ENCODE measurements around the gene PYCR2.

GRCh38 chr1:225941187-225941941, 17.3 kb upstream of the PYCR2 start, which contains the start of gene LEFTY2:
- TF ChIP-seq CTCF (IDR thresholded peaks at IDR 0.05 in 4 of 5, conservative IDR thresholded peaks at IDR 0.05 in 1 of 5) (no peak), POLR2A (IDR thresholded peaks at IDR 0.05) (no peak)
